DND-41 (cell line): ENCODE measurements around the gene IQGAP3.

Experiments
- ATAC-seq: fragments of 200-7000 bp; cut with Tn5 transposase; 3 replicates; pipeline ENCODE4 v1.9.1; 2021; ENCODE audit warnings: low read depth; ENCODE audit not compliant: insufficient read depth
- DNase-seq: peaks from one replicate; pipeline ENCODE4 v3.0.0-alpha.2; 2020
- H2AFZ ChIP-seq: 2 replicates; pipeline ENCODE4 v1.6.0; 2012; ENCODE audit warnings: low read depth, low read length
- H3K27ac ChIP-seq: 2 replicates; pipeline ENCODE4 v1.5.1; 2012; ENCODE audit warnings: low read length, inconsistent platforms
- H3K27me3 ChIP-seq: fragments of 200-600 bp; sonication (generic); 2 replicates; pipeline ENCODE4 v1.6.0; 2012; ENCODE audit warnings: low read length, mild to moderate bottlenecking, inconsistent platforms; ENCODE audit not compliant: insufficient read depth, poor library complexity
- H3K36me3 ChIP-seq: 2 replicates; pipeline ENCODE4 v1.5.1; 2012; ENCODE audit warnings: low read length, inconsistent platforms; ENCODE audit not compliant: insufficient read depth
- H3K4me1 ChIP-seq: 2 replicates; pipeline ENCODE4 v1.5.1; 2012; ENCODE audit warnings: mild to moderate bottlenecking, low read length; ENCODE audit not compliant: insufficient read depth
- H3K4me2 ChIP-seq: 2 replicates; pipeline ENCODE4 v1.6.0; 2012; ENCODE audit warnings: mild to moderate bottlenecking, moderate library complexity, low read length, inconsistent platforms; ENCODE audit not compliant: insufficient read depth
- H3K4me3 ChIP-seq, 2 experiments: fragments of 200-600 bp in 1 of 2; shearing (Covaris generic) in 1 of 2; 2 replicates each; pipeline ENCODE4 v1.5.1; 2012 to 2016; ENCODE audit warnings: inconsistent platforms in 2 of 2, low read length in 2 of 2, mild to moderate bottlenecking in 2 of 2, low read depth in 1 of 2, moderate library complexity in 1 of 2
- H3K79me2 ChIP-seq: 2 replicates; pipeline ENCODE4 v1.6.0; 2012; ENCODE audit warnings: low read length, inconsistent platforms; ENCODE audit not compliant: insufficient read depth
- H3K9ac ChIP-seq: 2 replicates; pipeline ENCODE4 v1.6.0; 2012; ENCODE audit warnings: low read depth, mild to moderate bottlenecking, inconsistent platforms, low read length, moderate library complexity
- H3K9me3 ChIP-seq: 2 replicates; pipeline ENCODE4 v1.5.1; 2012; ENCODE audit warnings: low read length, moderate library complexity, mild to moderate bottlenecking, inconsistent platforms; ENCODE audit not compliant: insufficient read depth, severe bottlenecking
- H4K20me1 ChIP-seq: 2 replicates; pipeline ENCODE4 v1.6.0; 2012; ENCODE audit warnings: low read length; ENCODE audit not compliant: insufficient read depth
- EZH2 ChIP-seq: IDR thresholded peaks from 3 replicates; pipeline ENCODE4 v1.6.1; 2012; ENCODE audit warnings: borderline replicate concordance, low read depth, mild to moderate bottlenecking, moderate library complexity, low read length, inconsistent platforms; ENCODE audit not compliant: severe bottlenecking
- TF ChIP-seq, protein P1 (sequence below): IDR thresholded peaks from 2 replicates; pipeline ENCODE4 v1.5.1; 2012; ENCODE audit warnings: borderline replicate concordance, low read length, moderate library complexity, mild to moderate bottlenecking; ENCODE audit not compliant: poor library complexity, severe bottlenecking; ENCODE audit errors: extremely low read depth

IQGAP3 gene

DNA sequence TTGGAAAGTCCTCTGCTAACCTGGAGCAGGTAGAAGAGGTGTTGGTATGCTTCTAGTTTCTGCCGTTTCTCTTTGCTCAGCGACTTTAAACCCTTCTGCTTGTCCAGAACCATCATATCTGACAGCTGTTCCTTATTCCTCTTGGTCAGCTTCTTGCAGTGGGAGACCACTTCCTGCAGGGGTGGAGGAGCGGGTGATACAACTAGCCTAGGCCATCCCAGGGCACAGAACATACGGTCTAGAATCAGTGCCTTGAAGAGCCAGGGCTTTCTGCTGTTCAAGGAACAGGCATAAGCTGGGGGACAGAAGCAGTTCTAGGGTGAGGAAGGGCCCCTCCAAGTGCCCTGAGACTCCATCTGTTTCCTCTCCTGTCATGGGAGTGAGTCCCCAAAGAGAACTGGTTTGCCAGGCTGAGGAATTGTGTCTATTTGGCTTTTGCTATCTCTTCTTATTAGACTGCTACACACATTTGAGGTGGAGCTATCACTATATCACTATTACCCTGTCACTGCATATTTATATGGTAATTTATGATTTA, 32.5 kb downstream of the IQGAP3 start:
- TF ChIP-seq, protein P1, sequence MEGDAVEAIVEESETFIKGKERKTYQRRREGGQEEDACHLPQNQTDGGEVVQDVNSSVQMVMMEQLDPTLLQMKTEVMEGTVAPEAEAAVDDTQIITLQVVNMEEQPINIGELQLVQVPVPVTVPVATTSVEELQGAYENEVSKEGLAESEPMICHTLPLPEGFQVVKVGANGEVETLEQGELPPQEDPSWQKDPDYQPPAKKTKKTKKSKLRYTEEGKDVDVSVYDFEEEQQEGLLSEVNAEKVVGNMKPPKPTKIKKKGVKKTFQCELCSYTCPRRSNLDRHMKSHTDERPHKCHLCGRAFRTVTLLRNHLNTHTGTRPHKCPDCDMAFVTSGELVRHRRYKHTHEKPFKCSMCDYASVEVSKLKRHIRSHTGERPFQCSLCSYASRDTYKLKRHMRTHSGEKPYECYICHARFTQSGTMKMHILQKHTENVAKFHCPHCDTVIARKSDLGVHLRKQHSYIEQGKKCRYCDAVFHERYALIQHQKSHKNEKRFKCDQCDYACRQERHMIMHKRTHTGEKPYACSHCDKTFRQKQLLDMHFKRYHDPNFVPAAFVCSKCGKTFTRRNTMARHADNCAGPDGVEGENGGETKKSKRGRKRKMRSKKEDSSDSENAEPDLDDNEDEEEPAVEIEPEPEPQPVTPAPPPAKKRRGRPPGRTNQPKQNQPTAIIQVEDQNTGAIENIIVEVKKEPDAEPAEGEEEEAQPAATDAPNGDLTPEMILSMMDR = no peak
- TF ChIP-seq EZH2 = no peak
- Histone ChIP-seq H3K9me3 (no peaks in the 10 kb centered on the region), H2AFZ (no peak overlapping the region), H3K4me1 (no peaks in the 10 kb centered on the region), H3K9ac (no peak overlapping the region), H3K27ac (no peak overlapping the region), H3K36me3 (peaks cover 58% of the 10 kb centered on the region), H3K27me3 (no peaks in the 10 kb centered on the region), H3K4me3 (no peak overlapping the region), H4K20me1 (no peaks in the 10 kb centered on the region), H3K79me2 (no peaks in the 10 kb centered on the region), H3K4me2 (no peak overlapping the region)
- DNase-seq = no peak
- no peak for ATAC-seq

DNA sequence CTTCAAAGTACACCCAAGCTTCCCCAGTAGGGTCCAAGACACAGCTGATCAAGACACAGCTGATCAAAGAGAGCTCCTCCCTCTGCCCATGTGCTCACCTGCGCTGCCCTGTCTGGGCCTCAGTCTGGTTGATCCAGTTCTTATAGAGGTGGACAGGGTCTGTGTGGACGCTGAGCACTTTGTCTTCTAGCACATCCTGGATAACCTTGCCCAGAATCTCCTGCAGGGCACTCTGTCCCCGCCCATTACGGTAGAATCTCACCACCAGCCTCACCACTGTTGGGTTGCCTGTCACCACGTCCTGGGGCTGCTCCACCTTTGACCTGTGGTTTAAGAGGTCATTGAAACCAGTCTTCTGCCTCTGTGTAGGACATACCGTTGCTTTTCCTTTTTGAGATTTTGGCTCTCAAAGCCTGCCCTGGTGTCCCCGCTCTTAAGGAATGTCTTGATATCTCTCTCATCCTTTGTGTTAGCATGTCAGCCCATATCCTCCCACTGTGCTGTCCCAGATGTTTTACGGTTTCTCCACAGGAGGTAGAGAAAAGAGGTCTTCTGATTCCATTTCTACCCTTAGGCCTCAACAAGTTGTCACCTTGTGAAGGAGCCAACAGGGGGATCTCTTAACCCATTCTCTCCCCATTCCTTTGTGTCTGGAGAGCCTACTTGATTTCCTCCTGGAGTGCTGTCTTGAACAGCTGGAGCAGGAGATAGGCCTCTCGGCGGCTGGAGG, 33.5 kb downstream of the IQGAP3 start:
- Histone ChIP-seq H3K9me3 (no peaks in the 10 kb centered on the region), H3K4me2 (no peak overlapping the region), H3K9ac (no peak overlapping the region), H3K4me3 (no peak overlapping the region), H3K27me3 (no peaks in the 10 kb centered on the region), H3K4me1 (no peaks in the 10 kb centered on the region), H3K27ac (no peak overlapping the region), H3K36me3 (peaks cover 65% of the 10 kb centered on the region), H2AFZ (no peak overlapping the region), H3K79me2 (no peaks in the 10 kb centered on the region), H4K20me1 (no peaks in the 10 kb centered on the region)
- ATAC-seq = no peak
- DNase-seq = no peak
- TF ChIP-seq EZH2 = no peak
- TF ChIP-seq, protein P1 = no peak

DNA sequence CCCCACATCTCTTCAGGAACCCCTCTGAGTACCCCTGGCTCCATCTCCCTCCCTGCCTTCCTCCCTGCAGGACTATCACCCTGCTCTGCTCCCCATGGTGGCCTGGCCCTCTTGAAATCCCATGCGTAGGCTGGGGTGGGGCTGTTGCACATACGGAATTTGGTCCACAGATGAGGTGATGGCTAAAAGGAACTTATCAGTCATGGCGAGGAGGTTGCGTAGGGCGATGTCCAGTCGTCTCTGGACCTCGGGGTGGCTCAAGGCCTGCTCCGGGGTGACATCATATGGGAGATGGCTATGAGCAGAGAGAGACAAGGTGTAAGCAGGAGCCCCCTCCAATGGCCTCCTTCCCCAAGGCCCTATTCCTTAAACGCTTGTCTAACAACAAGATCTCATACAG, 35.3 kb downstream of the IQGAP3 start:
- ATAC-seq (no peak), DNase-seq (no peak)
- no peak overlapping the region for H2AFZ ChIP-seq
- H3K4me3 ChIP-seq = no peak overlapping the region
- no peaks in the 10 kb centered on the region for H4K20me1 ChIP-seq
- no peak overlapping the region for H3K9ac ChIP-seq
- no peaks in the 10 kb centered on the region for H3K9me3 ChIP-seq
- H3K27me3 ChIP-seq = no peaks in the 10 kb centered on the region
- no peaks in the 10 kb centered on the region for H3K79me2 ChIP-seq
- no peak overlapping the region for H3K4me2 ChIP-seq
- no peak overlapping the region for H3K27ac ChIP-seq
- H3K36me3 ChIP-seq = peaks cover 79% of the 10 kb centered on the region
- TF ChIP-seq, protein P1 = no peak
- TF ChIP-seq EZH2 = no peak
- no peaks in the 10 kb centered on the region for H3K4me1 ChIP-seq
